CD4-positive, alpha-beta memory T cell (primary cell): Measurements from ENCODE around the gene PARM1. TPM values are rescaled to one million over a fixed set of nuclear protein-coding genes. Genes with fewer than 3 reads are reported as not detected.

ENCODE experiments used
- CTCF ChIA-PET: fragments of 350-600 bp; sonication (Branson Sonifier 250); formaldehyde crosslinking; loops from one replicate; lab custom pipeline; 2021; ENCODE audit warnings: inconsistent platforms; ENCODE audit not compliant: partially characterized antibody; lab: Charles Lee
- POLR2A ChIA-PET: fragments of 350-600 bp; sonication (Branson Sonifier 250); formaldehyde crosslinking; loops from one replicate; lab custom pipeline; 2021; ENCODE audit not compliant: partially characterized antibody; lab: Charles Lee
- DNase-seq, 5 donors: peaks; one replicate each; pipeline versions ENCODE4 v3.0.0 to v3.0.0-alpha.2; 2020 to 2022; ENCODE audit warnings: mixed read lengths in 1 of 5
- H3K27ac ChIP-seq: one replicate; pipeline ENCODE4 v1.7.0; 2013; ENCODE audit warnings: low read depth, low read length
- H3K27me3 ChIP-seq: 2 replicates; pipeline ENCODE4 v1.7.0; 2013; ENCODE audit warnings: mild to moderate bottlenecking, low read length, moderate library complexity; ENCODE audit not compliant: insufficient read depth
- H3K36me3 ChIP-seq: 2 replicates; pipeline ENCODE4 v1.7.0; 2013; ENCODE audit warnings: mild to moderate bottlenecking, low read length, moderate library complexity; ENCODE audit not compliant: insufficient read depth
- H3K4me1 ChIP-seq: 2 replicates; pipeline ENCODE4 v1.7.0; 2013; ENCODE audit warnings: mild to moderate bottlenecking, low read length, moderate library complexity; ENCODE audit not compliant: insufficient read depth
- H3K4me3 ChIP-seq, 2 donors: one replicate each; pipeline ENCODE4 v1.7.0; 2013; ENCODE audit warnings: low read length in 2 of 2, mild to moderate bottlenecking in 1 of 2
- H3K9me3 ChIP-seq, 2 donors: one replicate each; pipeline ENCODE4 v1.7.0; 2013; ENCODE audit warnings: low read length in 2 of 2, control low read depth in 1 of 2; ENCODE audit not compliant: control insufficient read depth in 1 of 2
- H3K27ac Mint-ChIP-seq, 7 donors: one replicate each; pipeline ENCODE4 v1.8.0; 2020 to 2021; ENCODE audit warnings: mixed read lengths in 7 of 7, mild to moderate bottlenecking in 6 of 7, inconsistent platforms in 3 of 7, moderate library complexity in 3 of 7
- H3K27me3 Mint-ChIP-seq, 2 donors: one replicate each; pipeline ENCODE4 v1.8.0; 2020 to 2021; ENCODE audit warnings: mixed read lengths in 2 of 2
- H3K36me3 Mint-ChIP-seq, 2 donors: one replicate each; pipeline ENCODE4 v1.8.0; 2020 to 2021; ENCODE audit warnings: mixed read lengths in 2 of 2, inconsistent platforms in 1 of 2, mild to moderate bottlenecking in 1 of 2
- H3K4me1 Mint-ChIP-seq, 4 donors: one replicate each; pipeline ENCODE4 v1.8.0; 2020 to 2021; ENCODE audit warnings: mixed read lengths in 4 of 4, mild to moderate bottlenecking in 1 of 4
- H3K4me3 Mint-ChIP-seq, 8 donors: one replicate each; pipeline ENCODE4 v1.8.0; 2020 to 2021; ENCODE audit warnings: mixed read lengths in 8 of 8, mild to moderate bottlenecking in 7 of 8, moderate library complexity in 6 of 8, inconsistent platforms in 3 of 8
- H3K9me3 Mint-ChIP-seq, 8 donors: one replicate each; pipeline ENCODE4 v1.8.0; 2020 to 2021; ENCODE audit warnings: mixed read lengths in 8 of 8, mild to moderate bottlenecking in 5 of 8, inconsistent platforms in 3 of 8, moderate library complexity in 1 of 8
- intact Hi-C: fragments of 100-400 bp; cut with micrococcal nuclease; formaldehyde crosslinking; loops from one replicate; pipeline ENCODE4 v1.15.1; 2023
- polyA plus RNA-seq, 2 donors: library from polyadenylated mRNA; unstranded; fragments of 300-500 nt; fragmentation: Illumina TruSeq; gene quantifications; one replicate each; pipeline ENCODE4 v1.2.3, GENCODE V29; 2021
- total RNA-seq, 2 experiments: library from RNA; stranded (reverse); gene quantifications; one replicate each; pipeline ENCODE4 v1.2.3, GENCODE V29; 2021

PARM1 gene
- total and polyA plus RNA-seq, 4 experiments from 2014 or later: 0.28 TPM; not detected in 3

DNA sequence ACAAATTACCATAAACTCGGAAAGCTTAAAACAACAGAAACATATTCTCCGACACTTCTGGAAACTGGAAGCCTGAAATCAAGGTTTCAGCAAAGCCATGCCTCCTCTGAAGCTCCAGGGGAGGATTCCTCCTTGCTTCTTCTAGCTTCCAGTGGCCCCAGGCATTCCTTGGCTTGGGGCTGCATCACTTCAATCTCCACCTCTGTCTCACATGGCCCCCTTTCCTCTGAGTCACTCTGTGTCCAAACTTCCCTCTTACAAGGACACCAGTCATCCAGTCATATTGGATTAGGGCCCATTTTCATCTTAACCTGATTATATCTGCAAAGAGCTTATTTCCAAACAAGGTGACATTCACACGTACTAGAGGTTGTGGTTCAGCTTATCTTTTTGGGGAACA lies 17.3 kb downstream of the PARM1 start:
- Mint-ChIP-seq H3K4me3 (no peak overlapping the region), H3K4me1 (no peaks in the 10 kb centered on the region), H3K27ac (no peak overlapping the region), H3K9me3 (peaks cover 0 to 7% (median 0%) of the 10 kb centered on the region in 8 donors), H3K27me3 (no peaks in the 10 kb centered on the region), H3K36me3 (no peaks in the 10 kb centered on the region)
- H3K9me3 ChIP-seq: no peaks in the 10 kb centered on the region
- H3K4me3 ChIP-seq: no peak overlapping the region
- no peak for DNase-seq
- H3K4me1 ChIP-seq: no peaks in the 10 kb centered on the region
- no peak overlapping the region for H3K27ac ChIP-seq
- ChIA-PET POLR2A (no interaction called here), CTCF (no interaction called here)
- intact Hi-C loops: no loop called here
- H3K27me3 ChIP-seq: no peaks in the 10 kb centered on the region
- no peaks in the 10 kb centered on the region for H3K36me3 ChIP-seq

DNA sequence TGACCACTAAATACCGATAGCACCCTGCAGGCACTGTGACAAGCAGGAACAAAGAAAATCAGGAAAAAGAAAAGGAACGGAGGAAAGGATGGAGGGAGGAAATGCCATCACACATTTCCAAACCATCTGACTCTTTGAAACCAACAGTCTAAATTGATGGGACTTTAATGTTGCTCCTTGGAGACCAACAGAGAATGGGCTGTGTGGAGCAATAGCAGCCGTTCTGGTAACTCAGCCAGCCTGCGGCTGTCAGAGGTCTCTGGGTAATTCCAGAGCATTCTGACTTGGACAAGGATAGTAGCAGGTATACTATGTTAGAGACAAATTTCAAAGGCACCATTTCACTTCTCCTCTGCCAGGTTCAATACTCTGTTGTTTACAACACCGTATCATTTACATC lies 18.0 kb downstream of the PARM1 start:
- no peaks in the 10 kb centered on the region for H3K9me3 ChIP-seq
- POLR2A ChIA-PET: no interaction called here
- no peaks in the 10 kb centered on the region for H3K27me3 ChIP-seq
- intact Hi-C loops: no loop called here
- H3K4me3 Mint-ChIP-seq: no peak overlapping the region
- H3K4me1 Mint-ChIP-seq: no peaks in the 10 kb centered on the region
- H3K27ac Mint-ChIP-seq: no peak overlapping the region
- no peaks in the 10 kb centered on the region for H3K36me3 ChIP-seq
- H3K4me3 ChIP-seq: no peak overlapping the region
- H3K4me1 ChIP-seq: no peaks in the 10 kb centered on the region
- H3K36me3 Mint-ChIP-seq: no peaks in the 10 kb centered on the region
- H3K9me3 Mint-ChIP-seq: peaks cover 0 to 7% (median 0%) of the 10 kb centered on the region in 8 donors
- H3K27me3 Mint-ChIP-seq: no peaks in the 10 kb centered on the region
- DNase-seq: no peak
- H3K27ac ChIP-seq: no peak overlapping the region
- CTCF ChIA-PET: no interaction called here

DNA sequence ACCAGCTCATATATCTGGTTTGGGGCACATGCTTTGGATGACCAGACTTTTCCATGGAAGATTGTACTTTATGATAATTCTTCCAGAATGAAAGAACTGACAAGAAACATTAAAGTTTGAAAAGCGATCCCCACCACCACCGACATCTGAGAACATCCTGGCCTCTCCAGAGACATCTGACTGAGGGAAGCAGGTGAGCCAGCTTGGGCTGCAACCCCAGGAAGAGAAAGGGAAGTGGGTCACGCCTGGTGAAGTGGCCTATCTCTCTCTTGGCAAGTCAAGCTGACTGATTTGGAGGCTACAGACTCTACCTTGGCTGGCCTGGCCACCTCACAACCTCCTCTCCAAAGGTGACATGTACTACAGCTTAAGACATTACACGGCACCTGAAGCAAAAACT lies 20.7 kb downstream of the PARM1 start:
- no peaks in the 10 kb centered on the region for H3K27me3 ChIP-seq
- no peak overlapping the region for H3K4me3 ChIP-seq
- no peaks in the 10 kb centered on the region for H3K36me3 ChIP-seq
- no peaks in the 10 kb centered on the region for H3K27me3 Mint-ChIP-seq
- no peaks in the 10 kb centered on the region for H3K36me3 Mint-ChIP-seq
- H3K9me3 Mint-ChIP-seq: no peaks in the 10 kb centered on the region
- no peaks in the 10 kb centered on the region for H3K9me3 ChIP-seq
- no peak for DNase-seq
- ChIA-PET CTCF (interaction anchor here (1.1 kb wide), 1 partner anchor 81 kb away, joined by 3 read pairs; no protein-coding TSS in a partner anchor), POLR2A (no interaction called here)
- H3K4me1 Mint-ChIP-seq: no peaks in the 10 kb centered on the region
- H3K4me1 ChIP-seq: no peaks in the 10 kb centered on the region
- no peak overlapping the region for H3K4me3 Mint-ChIP-seq
- no peak overlapping the region for H3K27ac Mint-ChIP-seq
- H3K27ac ChIP-seq: no peak overlapping the region
- intact Hi-C loops: no loop called here

DNA sequence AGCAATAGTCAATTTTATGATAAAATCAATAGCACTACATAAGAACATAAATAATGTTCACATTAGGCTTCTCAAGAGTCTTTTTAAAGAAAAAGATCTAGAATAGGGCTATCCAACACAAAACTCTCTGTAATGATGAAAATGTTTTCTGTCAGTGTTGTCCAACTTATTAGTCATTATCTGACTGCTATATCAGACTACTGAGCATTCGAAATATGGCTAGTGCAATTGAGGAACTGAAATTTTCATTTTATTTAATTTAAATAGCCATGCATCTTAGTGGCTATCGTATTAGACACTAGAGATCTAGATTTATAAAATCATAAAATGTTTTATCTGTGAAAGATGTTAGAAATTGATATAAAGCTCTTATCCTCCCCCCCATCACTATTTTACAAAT lies 26.0 kb downstream of the PARM1 start:
- CTCF ChIA-PET: no interaction called here
- H3K27ac ChIP-seq: no peak overlapping the region
- H3K27me3 Mint-ChIP-seq: no peaks in the 10 kb centered on the region
- no peaks in the 10 kb centered on the region for H3K36me3 Mint-ChIP-seq
- no peaks in the 10 kb centered on the region for H3K4me1 ChIP-seq
- H3K36me3 ChIP-seq: no peaks in the 10 kb centered on the region
- H3K27ac Mint-ChIP-seq: no peak overlapping the region
- H3K4me3 ChIP-seq: no peak overlapping the region
- H3K9me3 Mint-ChIP-seq: peaks cover 3 to 15% (median 7%) of the 10 kb centered on the region in 8 donors
- no peak for DNase-seq
- H3K9me3 ChIP-seq: no peaks in the 10 kb centered on the region
- intact Hi-C loops: no loop called here
- POLR2A ChIA-PET: no interaction called here
- no peaks in the 10 kb centered on the region for H3K27me3 ChIP-seq
- no peaks in the 10 kb centered on the region for H3K4me1 Mint-ChIP-seq
- no peak overlapping the region for H3K4me3 Mint-ChIP-seq

DNA sequence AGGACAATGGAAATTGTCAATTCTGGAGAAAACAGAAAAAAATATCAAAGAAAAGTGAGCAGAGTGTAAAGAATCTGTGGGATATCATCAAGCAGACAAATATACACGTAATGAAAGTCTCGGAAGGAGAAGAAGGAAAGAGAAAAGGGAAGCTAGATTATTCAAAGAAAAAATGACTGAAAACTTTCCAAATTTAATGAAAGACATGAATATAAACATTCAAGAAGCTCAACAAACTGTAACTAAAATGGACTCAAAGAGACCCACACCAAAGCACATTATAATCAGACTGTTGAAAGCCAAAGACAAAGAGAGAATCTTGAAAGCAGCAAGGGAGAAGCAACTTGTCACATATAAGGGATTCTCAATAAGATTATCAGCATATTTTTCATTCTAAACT lies 28.3 kb downstream of the PARM1 start:
- intact Hi-C loops: no loop called here
- H3K9me3 Mint-ChIP-seq: peaks cover 3 to 15% (median 7%) of the 10 kb centered on the region in 8 donors
- Histone ChIP-seq H3K9me3 (no peaks in the 10 kb centered on the region), H3K4me3 (no peak overlapping the region), H3K27ac (no peak overlapping the region), H3K4me1 (no peaks in the 10 kb centered on the region), H3K27me3 (no peaks in the 10 kb centered on the region), H3K36me3 (no peaks in the 10 kb centered on the region)
- ChIA-PET POLR2A (no interaction called here), CTCF (no interaction called here)
- no peaks in the 10 kb centered on the region for H3K36me3 Mint-ChIP-seq
- no peak for DNase-seq
- H3K4me1 Mint-ChIP-seq: no peaks in the 10 kb centered on the region
- no peaks in the 10 kb centered on the region for H3K27me3 Mint-ChIP-seq
- no peak overlapping the region for H3K4me3 Mint-ChIP-seq
- no peak overlapping the region for H3K27ac Mint-ChIP-seq

DNA sequence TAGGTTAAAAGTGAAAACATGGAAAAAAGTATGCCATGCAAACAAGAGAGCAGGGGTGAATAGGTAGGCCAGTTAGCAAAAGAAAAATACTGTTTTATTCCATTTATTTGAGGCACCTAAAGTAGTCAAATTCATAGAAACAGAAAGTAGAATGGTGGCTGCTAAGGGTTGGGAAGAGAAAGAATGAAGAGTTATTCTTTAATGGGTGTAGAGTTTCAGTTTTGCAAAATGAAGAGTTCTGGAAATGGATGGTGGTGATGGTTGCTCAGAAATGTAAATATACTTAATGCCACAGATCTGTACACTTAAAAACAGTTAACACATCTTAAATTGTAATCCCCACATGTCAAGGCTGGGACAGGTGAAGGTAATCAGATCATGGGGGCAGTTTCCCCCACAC lies 29.7 kb downstream of the PARM1 start:
- Mint-ChIP-seq H3K4me3 (no peak overlapping the region), H3K4me1 (no peaks in the 10 kb centered on the region), H3K9me3 (peaks cover 3 to 15% (median 7%) of the 10 kb centered on the region in 8 donors), H3K27me3 (no peaks in the 10 kb centered on the region), H3K27ac (no peak overlapping the region), H3K36me3 (no peaks in the 10 kb centered on the region)
- H3K9me3 ChIP-seq: no peaks in the 10 kb centered on the region
- POLR2A ChIA-PET: no interaction called here
- no peaks in the 10 kb centered on the region for H3K36me3 ChIP-seq
- CTCF ChIA-PET: no interaction called here
- no peaks in the 10 kb centered on the region for H3K4me1 ChIP-seq
- intact Hi-C loops: no loop called here
- no peak for DNase-seq
- H3K4me3 ChIP-seq: no peak overlapping the region
- H3K27me3 ChIP-seq: no peaks in the 10 kb centered on the region
- no peak overlapping the region for H3K27ac ChIP-seq

DNA sequence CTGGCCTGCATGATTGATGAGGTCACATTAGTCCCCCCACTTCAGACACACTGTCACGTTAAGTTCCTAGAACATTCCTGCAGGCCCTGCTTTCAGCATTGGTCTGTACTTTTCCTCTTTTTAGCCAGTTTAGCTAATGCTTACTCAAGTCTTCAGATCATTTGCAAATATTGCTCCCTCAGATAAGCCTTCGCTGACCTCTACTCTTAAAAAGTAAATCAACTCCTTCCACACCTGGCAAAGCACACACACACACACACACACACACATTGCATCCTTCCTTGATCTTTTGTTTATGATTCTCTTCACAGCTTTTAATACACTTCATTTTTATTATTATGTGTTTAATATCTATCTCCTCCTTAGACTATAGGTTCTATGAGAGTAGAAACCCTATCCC lies 31.4 kb downstream of the PARM1 start:
- H3K27ac ChIP-seq: no peak overlapping the region
- no peaks in the 10 kb centered on the region for H3K36me3 ChIP-seq
- Mint-ChIP-seq H3K9me3 (peaks cover 3 to 15% (median 7%) of the 10 kb centered on the region in 8 donors), H3K27me3 (no peaks in the 10 kb centered on the region), H3K27ac (no peak overlapping the region), H3K4me3 (no peak overlapping the region), H3K36me3 (no peaks in the 10 kb centered on the region), H3K4me1 (no peaks in the 10 kb centered on the region)
- intact Hi-C loops: no loop called here
- H3K4me3 ChIP-seq: no peak overlapping the region
- DNase-seq: no peak
- CTCF ChIA-PET: no interaction called here
- no peaks in the 10 kb centered on the region for H3K9me3 ChIP-seq
- no peaks in the 10 kb centered on the region for H3K4me1 ChIP-seq
- POLR2A ChIA-PET: no interaction called here
- no peaks in the 10 kb centered on the region for H3K27me3 ChIP-seq

DNA sequence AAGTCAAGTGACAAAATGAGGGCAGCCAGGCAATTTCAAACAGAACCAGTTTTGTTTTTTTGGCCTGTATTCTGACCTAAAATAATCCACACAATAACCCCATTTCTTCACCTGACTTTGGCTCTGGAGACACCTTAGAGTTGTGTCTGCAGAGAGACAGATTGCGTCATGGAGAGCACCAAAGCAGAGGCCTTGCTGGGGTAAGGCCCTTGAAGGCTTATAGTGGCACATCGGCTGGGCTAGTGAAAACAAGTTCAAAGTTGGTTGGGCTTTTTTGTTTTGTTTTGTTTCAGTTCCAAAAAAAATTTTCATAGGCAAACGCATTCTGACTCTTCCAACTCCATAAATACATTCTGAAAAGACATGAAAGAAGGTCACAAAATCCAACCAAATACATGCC lies 34.4 kb downstream of the PARM1 start:
- CTCF ChIA-PET: no interaction called here
- Mint-ChIP-seq H3K4me3 (no peak overlapping the region), H3K27me3 (no peaks in the 10 kb centered on the region), H3K4me1 (no peaks in the 10 kb centered on the region), H3K36me3 (no peaks in the 10 kb centered on the region), H3K9me3 (peaks cover 0 to 4% (median 1%) of the 10 kb centered on the region in 8 donors), H3K27ac (no peak overlapping the region)
- Histone ChIP-seq H3K36me3 (no peaks in the 10 kb centered on the region), H3K4me1 (no peaks in the 10 kb centered on the region), H3K4me3 (no peak overlapping the region), H3K9me3 (no peaks in the 10 kb centered on the region), H3K27ac (no peak overlapping the region), H3K27me3 (no peaks in the 10 kb centered on the region)
- POLR2A ChIA-PET: no interaction called here
- intact Hi-C loops: no loop called here
- DNase-seq: no peak
